ENCODE data around the gene HLA-DPB1.

Gene HLA-DPB1

GRCh38 chr6:33040157-33040556, 35.6 kb upstream of the HLA-DPB1 start:
- no peak for TF ChIP-seq CTCF (IDR thresholded peaks at IDR 0.05; ENCODE audit: low read length)
- TF ChIP-seq EZH2 (IDR thresholded peaks at IDR 0.05; ENCODE audit: borderline replicate concordance, low read length): no peak
- H3F3A ChIP-seq (ENCODE audit: insufficient read depth, low read length): no peaks in the 10 kb centered on the region

GRCh38 chr6:33049323-33050013, 26.3 kb upstream of the HLA-DPB1 start:
- no peaks in the 10 kb centered on the region for H3K36me3 ChIP-seq (ENCODE audit: insufficient read depth, low read length)
- H3K4me3 ChIP-seq (ENCODE audit: low read depth, low read length, poor library complexity, severe bottlenecking): no peak overlapping the region
- H3K9ac ChIP-seq (ENCODE audit: low read length): no peak overlapping the region
- H3K79me2 ChIP-seq (ENCODE audit: insufficient read depth, low read length): no peaks in the 10 kb centered on the region
- H3F3A ChIP-seq (ENCODE audit: insufficient read depth, low read length): no peaks in the 10 kb centered on the region
- no peak overlapping the region for H3K27ac ChIP-seq (ENCODE audit: low read depth, low read length, poor library complexity, severe bottlenecking)
- TF ChIP-seq CTCF (IDR thresholded peaks at IDR 0.05; ENCODE audit: low read length) (peak; percentile 49), EZH2 (IDR thresholded peaks at IDR 0.05; ENCODE audit: borderline replicate concordance, low read length) (no peak)
- H3K9me2 ChIP-seq (ENCODE audit: low read depth, low read length): no peaks in the 10 kb centered on the region
- H2AFZ ChIP-seq (ENCODE audit: low read length): no peak overlapping the region
- no peaks in the 10 kb centered on the region for H4K20me1 ChIP-seq (ENCODE audit: insufficient read depth, low read length)
- no peaks in the 10 kb centered on the region for H3K27me3 ChIP-seq (ENCODE audit: insufficient read depth, low read length)
- no peaks in the 10 kb centered on the region for H3K9me3 ChIP-seq (ENCODE audit: low read length)
- H3K4me1 ChIP-seq (ENCODE audit: insufficient read depth, low read length, severe bottlenecking): no peaks in the 10 kb centered on the region
- no peak overlapping the region for H3K4me2 ChIP-seq (ENCODE audit: low read length)

More at GRCh38 chr6:33040157-33040556, 35.6 kb upstream of the HLA-DPB1 start:
- Histone ChIP-seq H3K27ac (ENCODE audit: low read depth, low read length, poor library complexity, severe bottlenecking) (no peak overlapping the region), H3K4me1 (ENCODE audit: insufficient read depth, low read length, severe bottlenecking) (no peaks in the 10 kb centered on the region), H4K20me1 (ENCODE audit: insufficient read depth, low read length) (no peaks in the 10 kb centered on the region), H3K9me3 (ENCODE audit: low read length) (peaks cover 3% of the 10 kb centered on the region; the same call in 1 of the 2 replicates), H3K4me3 (ENCODE audit: low read depth, low read length, poor library complexity, severe bottlenecking) (no peak overlapping the region), H2AFZ (ENCODE audit: low read length) (no peak overlapping the region), H3K36me3 (ENCODE audit: insufficient read depth, low read length) (no peaks in the 10 kb centered on the region), H3K4me2 (ENCODE audit: low read length) (no peak overlapping the region), H3K79me2 (ENCODE audit: insufficient read depth, low read length) (no peaks in the 10 kb centered on the region), H3K9ac (ENCODE audit: low read length) (no peak overlapping the region), H3K9me2 (ENCODE audit: low read depth, low read length) (no peaks in the 10 kb centered on the region), H3K27me3 (ENCODE audit: insufficient read depth, low read length) (no peaks in the 10 kb centered on the region)

GRCh38 chr6:33050014-33050810, 25.6 kb upstream of the HLA-DPB1 start:
- H3K4me3 ChIP-seq (ENCODE audit: low read depth, low read length, poor library complexity, severe bottlenecking): no peak overlapping the region
- no peaks in the 10 kb centered on the region for H3K27me3 ChIP-seq (ENCODE audit: insufficient read depth, low read length)
- H4K20me1 ChIP-seq (ENCODE audit: insufficient read depth, low read length): no peaks in the 10 kb centered on the region
- H3F3A ChIP-seq (ENCODE audit: insufficient read depth, low read length): no peaks in the 10 kb centered on the region
- H3K36me3 ChIP-seq (ENCODE audit: insufficient read depth, low read length): no peaks in the 10 kb centered on the region
- no peaks in the 10 kb centered on the region for H3K79me2 ChIP-seq (ENCODE audit: insufficient read depth, low read length)
- H3K4me1 ChIP-seq (ENCODE audit: insufficient read depth, low read length, severe bottlenecking): no peaks in the 10 kb centered on the region
- no peak overlapping the region for H3K27ac ChIP-seq (ENCODE audit: low read depth, low read length, poor library complexity, severe bottlenecking)
- no peak overlapping the region for H3K4me2 ChIP-seq (ENCODE audit: low read length)
- no peaks in the 10 kb centered on the region for H3K9me2 ChIP-seq (ENCODE audit: low read depth, low read length)
- TF ChIP-seq EZH2 (IDR thresholded peaks at IDR 0.05; ENCODE audit: borderline replicate concordance, low read length) (no peak), CTCF (IDR thresholded peaks at IDR 0.05; ENCODE audit: low read length) (no peak)
- no peak overlapping the region for H3K9ac ChIP-seq (ENCODE audit: low read length)
- H2AFZ ChIP-seq (ENCODE audit: low read length): no peak overlapping the region
- H3K9me3 ChIP-seq (ENCODE audit: low read length): no peaks in the 10 kb centered on the region

Data from OCI-LY1 (cell line).